ENCODE results near the gene SLC37A1.

SLC37A1 gene

GRCh38 chr21:42584296-42584641, 70.6 kb downstream of the SLC37A1 start:
- Mint-ChIP-seq H3K9me3 (no peaks in the 10 kb centered on the region), H3K36me3 (ENCODE audit: low read depth) (no peaks in the 10 kb centered on the region), H3K4me1 (peaks cover 8% of the 10 kb centered on the region), H3K4me3 (no peak overlapping the region), H3K27me3 (ENCODE audit: low read depth, poor library complexity) (peaks cover 3% of the 10 kb centered on the region), H3K27ac (no peak overlapping the region)
- no peak for DNase-seq
- no peak for TF ChIP-seq CTCF (IDR thresholded peaks at IDR 0.05)

- H3K27me3 Mint-ChIP-seq (ENCODE audit: low read depth, poor library complexity), result peaks cover 3% of the 10 kb centered on the region
- no peak for DNase-seq
- H3K4me3 Mint-ChIP-seq, result no peak overlapping the region
- H3K9me3 Mint-ChIP-seq, result no peaks in the 10 kb centered on the region
- no peak for TF ChIP-seq CTCF (IDR thresholded peaks at IDR 0.05)
- no peaks in the 10 kb centered on the region for H3K36me3 Mint-ChIP-seq (ENCODE audit: low read depth)
- no peak overlapping the region for H3K27ac Mint-ChIP-seq
- H3K4me1 Mint-ChIP-seq, result peaks cover 15% of the 10 kb centered on the region
Measured at GRCh38 chr21:42585881-42586280, 72.2 kb downstream of the SLC37A1 start.

- DNase-seq, result no peak
- peaks cover 3% of the 10 kb centered on the region for H3K27me3 Mint-ChIP-seq (ENCODE audit: low read depth, poor library complexity)
Measured at GRCh38 chr21:42586406-42586805, 72.8 kb downstream of the SLC37A1 start.

GRCh38 chr21:42587036-42587435, 73.4 kb downstream of the SLC37A1 start:
- H3K27ac Mint-ChIP-seq, result peak overlapping the region; percentile 84
- no peak for TF ChIP-seq CTCF (IDR thresholded peaks at IDR 0.05)
- H3K4me1 Mint-ChIP-seq, result peaks cover 23% of the 10 kb centered on the region
- no peak overlapping the region for H3K4me3 Mint-ChIP-seq
- DNase-seq, result no peak
- H3K36me3 Mint-ChIP-seq (ENCODE audit: low read depth), result no peaks in the 10 kb centered on the region
- peaks cover 3% of the 10 kb centered on the region for H3K27me3 Mint-ChIP-seq (ENCODE audit: low read depth, poor library complexity)
- H3K9me3 Mint-ChIP-seq, result no peaks in the 10 kb centered on the region

More at GRCh38 chr21:42586406-42586805, 72.8 kb downstream of the SLC37A1 start:
- no peaks in the 10 kb centered on the region for H3K36me3 Mint-ChIP-seq (ENCODE audit: low read depth)
- H3K27ac Mint-ChIP-seq, result no peak overlapping the region
- H3K9me3 Mint-ChIP-seq, result no peaks in the 10 kb centered on the region
- no peak for TF ChIP-seq CTCF (IDR thresholded peaks at IDR 0.05)
- peaks cover 21% of the 10 kb centered on the region for H3K4me1 Mint-ChIP-seq
- no peak overlapping the region for H3K4me3 Mint-ChIP-seq

- no peak for DNase-seq
- no peak for TF ChIP-seq CTCF (IDR thresholded peaks at IDR 0.05)
- peaks cover 25% of the 10 kb centered on the region for H3K4me1 Mint-ChIP-seq
- no peak overlapping the region for H3K4me3 Mint-ChIP-seq
- H3K36me3 Mint-ChIP-seq (ENCODE audit: low read depth), result no peaks in the 10 kb centered on the region
- no peaks in the 10 kb centered on the region for H3K9me3 Mint-ChIP-seq
- H3K27me3 Mint-ChIP-seq (ENCODE audit: low read depth, poor library complexity), result peaks cover 1% of the 10 kb centered on the region
- no peak overlapping the region for H3K27ac Mint-ChIP-seq
Measured at GRCh38 chr21:42590431-42591131, 76.9 kb downstream of the SLC37A1 start.

GRCh38 chr21:42591170-42591869, 77.7 kb downstream of the SLC37A1 start:
- no peak for DNase-seq
- peaks cover 6% of the 10 kb centered on the region for H3K9me3 Mint-ChIP-seq
- no peak overlapping the region for H3K27ac Mint-ChIP-seq
- peaks cover 5% of the 10 kb centered on the region for H3K27me3 Mint-ChIP-seq (ENCODE audit: low read depth, poor library complexity)
- H3K4me3 Mint-ChIP-seq, result no peak overlapping the region
- no peak for TF ChIP-seq CTCF (IDR thresholded peaks at IDR 0.05)
- peaks cover 25% of the 10 kb centered on the region for H3K4me1 Mint-ChIP-seq
- no peaks in the 10 kb centered on the region for H3K36me3 Mint-ChIP-seq (ENCODE audit: low read depth)
